ENCODE data around the gene DBR1.

Gene DBR1

GRCh38 chr3:138119423-138119766, 55.3 kb downstream of the DBR1 start:
- H3K27ac ChIP-seq = no peak overlapping the region
- no peaks in the 10 kb centered on the region for H3K9me3 ChIP-seq
- DNase-seq = no peak
- no peak overlapping the region for H3K4me3 ChIP-seq
- no peaks in the 10 kb centered on the region for H3K36me3 ChIP-seq
- intact Hi-C loops (cut with DNase I; ENCODE audit: low total_unique reads) = loop anchor here (5.0 kb wide), 1 partner anchor 68 kb away; the partner anchor contains the start of gene ARMC8
- peaks cover 0 to 24% (median 13%) of the 10 kb centered on the region in 4 donors for H3K4me1 ChIP-seq
- no peaks in the 10 kb centered on the region for H3K27me3 ChIP-seq
- no peak for TF ChIP-seq CTCF (IDR thresholded peaks at IDR 0.05)

GRCh38 chr3:138118612-138119422, 55.9 kb downstream of the DBR1 start:
- Histone ChIP-seq H3K27ac (no peak overlapping the region), H3K4me1 (peaks cover 0 to 30% (median 16%) of the 10 kb centered on the region in 4 donors), H3K4me3 (no peak overlapping the region), H3K27me3 (no peaks in the 10 kb centered on the region), H3K36me3 (no peaks in the 10 kb centered on the region), H3K9me3 (no peaks in the 10 kb centered on the region)
- intact Hi-C loops (cut with DNase I; ENCODE audit: low total_unique reads) = loop anchor here (5.0 kb wide), 1 partner anchor 68 kb away; the partner anchor contains the start of gene ARMC8
- TF ChIP-seq CTCF (IDR thresholded peaks at IDR 0.05) = peak; percentile 74 to 83
- DNase-seq = peak; percentile 82 to 88

- intact Hi-C loops (cut with DNase I; ENCODE audit: low total_unique reads) = loop anchor here (5.0 kb wide), 1 partner anchor 72 kb away; the partner anchor contains the start of gene ARMC8
- H3K36me3 ChIP-seq = peaks cover 0 to 6% (median 0%) of the 10 kb centered on the region in 3 donors
- TF ChIP-seq CTCF (IDR thresholded peaks at IDR 0.05) = peak; percentile 50 to 59
- peaks cover 0 to 46% (median 22%) of the 10 kb centered on the region in 4 donors for H3K4me1 ChIP-seq
- peak; percentile 67 to 86 for DNase-seq
- H3K9me3 ChIP-seq = no peaks in the 10 kb centered on the region
- H3K4me3 ChIP-seq = peak within 1 kb of the TSS; percentile 71 to 79
- H3K27ac ChIP-seq = peak within 1 kb of the TSS; percentile 84 to 92
- no peaks in the 10 kb centered on the region for H3K27me3 ChIP-seq
Measured at GRCh38 chr3:138114988-138115971, 59.4 kb downstream of the DBR1 start, which contains the start of gene DZIP1L. Gene DZIP1L (minus strand): TSS chr3:138115608. CDS start chr3:138103971, 11,637 bp downstream.

GRCh38 chr3:138114431-138114918, 60.2 kb downstream of the DBR1 start:
- H3K4me3 ChIP-seq = peak overlapping the region; percentile 71 to 79
- H3K9me3 ChIP-seq = no peaks in the 10 kb centered on the region
- no peak for DNase-seq
- H3K4me1 ChIP-seq = peaks cover 0 to 46% (median 22%) of the 10 kb centered on the region in 4 donors
- intact Hi-C loops (cut with DNase I; ENCODE audit: low total_unique reads) = no loop called here
- H3K27ac ChIP-seq = peak overlapping the region; percentile 84 to 92
- no peak for TF ChIP-seq CTCF (IDR thresholded peaks at IDR 0.05)
- H3K27me3 ChIP-seq = no peaks in the 10 kb centered on the region
- H3K36me3 ChIP-seq = peaks cover 0 to 6% (median 0%) of the 10 kb centered on the region in 3 donors

GRCh38 chr3:138113326-138113725, 61.4 kb downstream of the DBR1 start:
- Histone ChIP-seq H3K9me3 (no peaks in the 10 kb centered on the region), H3K4me3 (no peak overlapping the region), H3K27me3 (no peaks in the 10 kb centered on the region), H3K27ac (peak overlapping the region; percentile 84 to 92), H3K36me3 (peaks cover 0 to 6% (median 0%) of the 10 kb centered on the region in 3 donors), H3K4me1 (peaks cover 0 to 39% (median 21%) of the 10 kb centered on the region in 4 donors)
- TF ChIP-seq CTCF (IDR thresholded peaks at IDR 0.05) = no peak
- intact Hi-C loops (cut with DNase I; ENCODE audit: low total_unique reads) = no loop called here
- DNase-seq = no peak
